ENCODE data around the gene PARN. TPM values are rescaled to one million over a fixed set of nuclear protein-coding genes. Genes with fewer than 3 reads are reported as not detected.

Gene PARN
- total RNA-seq, 1 donor from 2014 or later, result 26.5 TPM

DNA sequence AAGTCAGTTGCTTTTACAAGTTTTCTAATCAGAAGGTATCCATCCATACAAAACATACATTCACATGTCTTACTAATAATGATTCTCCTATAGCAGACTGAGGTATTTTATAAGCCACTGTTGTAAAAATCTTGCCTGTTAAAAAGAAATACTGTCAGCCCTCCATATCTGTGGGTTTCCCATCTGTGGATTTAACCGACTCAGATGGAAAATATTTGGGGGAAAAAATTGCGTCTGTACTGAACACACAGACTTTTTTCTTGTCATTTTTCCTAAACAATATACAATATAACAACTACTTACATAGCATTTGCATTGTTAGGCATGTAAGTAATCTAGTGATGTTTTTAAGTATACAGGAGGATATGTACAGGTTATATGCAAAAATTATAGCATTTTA, 90.4 kb downstream of the PARN start:
- H3K36me3 Mint-ChIP-seq (ENCODE audit: low read depth), result peaks cover 23% of the 10 kb centered on the region
- TF ChIP-seq CTCF (conservative IDR thresholded peaks at IDR 0.05), result no peak
- H3K27ac Mint-ChIP-seq (ENCODE audit: unreplicated experiment), result no peak overlapping the region
- H3K4me1 Mint-ChIP-seq, result no peaks in the 10 kb centered on the region
- no peak for DNase-seq (ENCODE audit: low read depth, low spot score)
- peaks cover 7% of the 10 kb centered on the region for H3K9me3 Mint-ChIP-seq
- H3K27me3 Mint-ChIP-seq (ENCODE audit: low read depth), result no peaks in the 10 kb centered on the region
- H3K4me3 Mint-ChIP-seq, result no peak overlapping the region

GRCh38 chr16:14539156-14539555, 90.9 kb downstream of the PARN start:
- no peak for DNase-seq (ENCODE audit: low read depth, low spot score)
- H3K4me3 Mint-ChIP-seq, result no peak overlapping the region
- H3K4me1 Mint-ChIP-seq, result no peaks in the 10 kb centered on the region
- H3K27ac Mint-ChIP-seq (ENCODE audit: unreplicated experiment), result no peak overlapping the region
- peaks cover 7% of the 10 kb centered on the region for H3K9me3 Mint-ChIP-seq
- peaks cover 23% of the 10 kb centered on the region for H3K36me3 Mint-ChIP-seq (ENCODE audit: low read depth)
- TF ChIP-seq CTCF (conservative IDR thresholded peaks at IDR 0.05), result no peak
- no peaks in the 10 kb centered on the region for H3K27me3 Mint-ChIP-seq (ENCODE audit: low read depth)

DNA sequence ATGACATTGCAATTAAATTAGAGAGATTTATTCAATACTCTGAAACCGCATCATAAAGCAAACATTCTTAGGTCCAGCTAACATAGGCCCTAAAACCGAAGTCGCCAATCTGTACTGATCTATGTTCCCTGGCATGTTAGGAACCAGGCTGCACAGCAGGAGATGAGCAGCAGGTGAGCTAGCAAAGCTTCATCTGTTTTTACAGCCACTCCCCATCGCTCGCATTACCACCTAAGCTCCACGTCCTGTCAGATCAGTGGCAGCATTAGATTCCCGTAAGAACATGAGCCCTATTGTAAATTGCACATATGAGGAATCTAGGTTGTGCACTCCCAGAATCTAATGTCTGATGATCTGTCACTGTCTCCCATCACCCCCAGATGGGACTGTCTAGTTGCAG, 91.5 kb downstream of the PARN start:
- no peaks in the 10 kb centered on the region for H3K27me3 Mint-ChIP-seq (ENCODE audit: low read depth)
- TF ChIP-seq CTCF (conservative IDR thresholded peaks at IDR 0.05), result no peak
- DNase-seq (ENCODE audit: low read depth, low spot score), result no peak
- peaks cover 2% of the 10 kb centered on the region for H3K4me1 Mint-ChIP-seq
- H3K36me3 Mint-ChIP-seq (ENCODE audit: low read depth), result peaks cover 20% of the 10 kb centered on the region
- H3K4me3 Mint-ChIP-seq, result no peak overlapping the region
- peaks cover 9% of the 10 kb centered on the region for H3K9me3 Mint-ChIP-seq
- H3K27ac Mint-ChIP-seq (ENCODE audit: unreplicated experiment), result peak overlapping the region; percentile 78

DNA sequence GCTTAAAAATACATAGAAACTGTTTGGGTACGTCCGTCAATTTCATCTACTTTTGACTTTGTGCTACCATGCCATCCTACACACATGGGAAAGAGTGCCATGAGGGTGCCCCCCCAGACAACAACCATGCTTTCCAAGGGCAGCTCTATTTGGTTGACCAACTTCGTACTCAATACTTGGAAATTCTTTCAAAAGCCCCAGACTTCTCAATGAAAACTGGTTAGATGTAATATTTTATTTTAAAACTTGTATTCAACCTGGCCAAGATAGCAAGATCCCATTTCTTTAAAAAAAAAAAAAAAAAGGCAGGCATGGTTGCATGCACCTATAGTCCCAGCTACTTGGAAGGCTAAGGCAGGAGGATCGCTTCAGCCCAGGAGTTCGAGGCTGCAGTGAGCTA, 98.4 kb downstream of the PARN start:
- H3K27ac Mint-ChIP-seq (ENCODE audit: unreplicated experiment), result no peak overlapping the region
- no peaks in the 10 kb centered on the region for H3K27me3 Mint-ChIP-seq (ENCODE audit: low read depth)
- H3K4me3 Mint-ChIP-seq, result no peak overlapping the region
- H3K36me3 Mint-ChIP-seq (ENCODE audit: low read depth), result peaks cover 5% of the 10 kb centered on the region
- no peak for DNase-seq (ENCODE audit: low read depth, low spot score)
- H3K9me3 Mint-ChIP-seq, result peaks cover 3% of the 10 kb centered on the region
- peaks cover 20% of the 10 kb centered on the region for H3K4me1 Mint-ChIP-seq
- no peak for TF ChIP-seq CTCF (conservative IDR thresholded peaks at IDR 0.05)

DNA sequence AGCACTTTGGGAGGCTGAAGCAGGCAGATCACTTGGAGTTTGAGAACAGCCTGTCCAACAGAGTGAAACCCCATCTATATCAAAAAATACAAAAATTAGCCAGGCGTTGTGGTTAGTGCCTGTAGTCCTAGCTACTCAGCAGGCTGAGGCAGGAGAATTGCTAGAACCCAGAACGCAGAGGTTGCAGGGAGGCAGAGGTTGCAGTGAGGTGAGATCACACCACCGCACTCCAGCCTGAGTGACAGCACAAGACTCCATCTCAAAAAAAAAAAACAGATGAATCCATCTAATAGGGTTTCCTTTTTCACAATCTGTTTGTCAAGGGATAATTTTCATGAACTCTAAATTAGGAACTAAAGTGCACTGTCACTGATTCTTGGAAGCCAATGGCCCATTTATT, 99.0 kb downstream of the PARN start:
- TF ChIP-seq CTCF (conservative IDR thresholded peaks at IDR 0.05), result no peak
- Mint-ChIP-seq H3K27ac (ENCODE audit: unreplicated experiment) (no peak overlapping the region), H3K4me1 (peaks cover 21% of the 10 kb centered on the region), H3K9me3 (peaks cover 3% of the 10 kb centered on the region), H3K4me3 (no peak overlapping the region), H3K36me3 (ENCODE audit: low read depth) (peaks cover 5% of the 10 kb centered on the region), H3K27me3 (ENCODE audit: low read depth) (no peaks in the 10 kb centered on the region)
- DNase-seq (ENCODE audit: low read depth, low spot score), result no peak

DNA sequence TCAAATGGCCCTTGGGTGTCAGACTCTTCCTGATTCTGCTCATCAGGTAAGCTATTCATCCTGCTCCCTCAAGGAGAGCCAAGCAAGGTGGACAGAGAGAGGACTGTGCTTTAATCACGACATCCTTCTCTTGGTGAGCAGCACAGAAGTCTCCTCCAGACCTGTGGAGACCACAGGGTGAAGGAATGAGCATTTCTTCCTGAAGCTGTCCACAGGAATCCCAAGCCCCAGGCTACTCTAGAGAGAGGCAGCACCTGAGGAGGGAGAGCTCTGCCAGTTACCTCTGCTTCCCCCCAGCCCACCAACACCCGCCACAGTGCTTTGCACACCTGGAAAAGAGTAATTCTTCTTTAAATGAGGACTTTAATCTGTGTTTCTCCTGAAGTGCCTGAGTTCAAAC, 100.0 kb downstream of the PARN start:
- no peak for TF ChIP-seq CTCF (conservative IDR thresholded peaks at IDR 0.05)
- peaks cover 5% of the 10 kb centered on the region for H3K36me3 Mint-ChIP-seq (ENCODE audit: low read depth)
- H3K27me3 Mint-ChIP-seq (ENCODE audit: low read depth), result no peaks in the 10 kb centered on the region
- H3K9me3 Mint-ChIP-seq, result peaks cover 3% of the 10 kb centered on the region
- H3K4me1 Mint-ChIP-seq, result peaks cover 21% of the 10 kb centered on the region
- no peak overlapping the region for H3K27ac Mint-ChIP-seq (ENCODE audit: unreplicated experiment)
- no peak for DNase-seq (ENCODE audit: low read depth, low spot score)
- no peak overlapping the region for H3K4me3 Mint-ChIP-seq

All from neural crest cell (in vitro differentiated cells).